NOMO-1 (cell line): Measurements from ENCODE around the gene CERS2.

Experiments
- DNase-seq, 2 experiments: peaks; one replicate each; lab custom pipeline; 2025; ENCODE audit not compliant: unreplicated experiment in 2 of 2; lab: John Stamatoyannopoulos, UW

Gene CERS2, protein sequence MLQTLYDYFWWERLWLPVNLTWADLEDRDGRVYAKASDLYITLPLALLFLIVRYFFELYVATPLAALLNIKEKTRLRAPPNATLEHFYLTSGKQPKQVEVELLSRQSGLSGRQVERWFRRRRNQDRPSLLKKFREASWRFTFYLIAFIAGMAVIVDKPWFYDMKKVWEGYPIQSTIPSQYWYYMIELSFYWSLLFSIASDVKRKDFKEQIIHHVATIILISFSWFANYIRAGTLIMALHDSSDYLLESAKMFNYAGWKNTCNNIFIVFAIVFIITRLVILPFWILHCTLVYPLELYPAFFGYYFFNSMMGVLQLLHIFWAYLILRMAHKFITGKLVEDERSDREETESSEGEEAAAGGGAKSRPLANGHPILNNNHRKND

DNA sequence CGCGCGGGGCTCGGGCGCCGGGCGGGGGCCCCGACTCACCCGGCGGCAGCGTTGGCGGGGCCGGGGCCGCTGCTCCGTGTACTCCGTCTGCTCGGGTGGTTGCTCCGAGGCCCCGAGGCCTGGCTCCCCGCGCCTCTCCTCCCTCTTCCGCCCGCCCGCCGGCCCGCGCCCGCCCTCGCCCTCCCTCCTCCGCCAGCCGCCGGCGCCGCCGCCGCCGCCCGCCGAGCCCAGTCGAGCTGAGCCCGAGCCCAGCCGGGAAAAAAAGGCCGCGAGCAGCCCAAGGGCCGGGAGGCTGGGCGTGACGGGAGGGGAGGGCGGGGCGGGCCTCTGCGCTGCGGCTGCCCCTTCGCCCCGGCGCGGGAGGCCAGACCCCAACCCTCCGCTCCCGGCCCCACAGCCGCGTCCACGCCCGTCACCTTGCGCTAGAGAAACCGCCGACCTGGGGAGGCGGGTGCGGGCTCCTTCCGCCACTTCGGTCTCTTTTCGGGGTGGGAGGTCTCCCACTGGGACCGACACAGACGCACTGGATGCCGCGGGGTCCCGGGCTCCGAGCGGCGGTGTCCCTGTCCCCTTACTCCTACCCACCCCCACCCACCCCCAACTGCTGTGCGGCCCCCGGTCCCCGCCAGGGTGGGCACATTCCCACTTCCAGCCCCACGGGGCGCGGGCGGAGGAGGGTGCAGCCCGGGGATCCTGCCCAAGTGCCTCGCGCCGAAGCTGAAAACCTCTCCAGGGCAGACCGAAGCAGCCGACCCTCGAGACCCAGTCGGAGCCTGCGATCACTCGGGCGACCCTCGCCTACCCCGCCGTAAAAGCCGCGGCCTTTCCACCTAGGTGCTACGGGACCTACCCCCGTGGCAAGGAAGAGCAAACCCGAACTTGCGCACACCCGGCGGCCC is at the start of gene CERS2:
Gene CERS2, minus strand, starts transcription at position 256 of the 899 bp plus-strand sequence. CDS start 5,745 bp downstream, outside the sequence.
- DNase-seq, result peak; percentile 55 to 72

DNA sequence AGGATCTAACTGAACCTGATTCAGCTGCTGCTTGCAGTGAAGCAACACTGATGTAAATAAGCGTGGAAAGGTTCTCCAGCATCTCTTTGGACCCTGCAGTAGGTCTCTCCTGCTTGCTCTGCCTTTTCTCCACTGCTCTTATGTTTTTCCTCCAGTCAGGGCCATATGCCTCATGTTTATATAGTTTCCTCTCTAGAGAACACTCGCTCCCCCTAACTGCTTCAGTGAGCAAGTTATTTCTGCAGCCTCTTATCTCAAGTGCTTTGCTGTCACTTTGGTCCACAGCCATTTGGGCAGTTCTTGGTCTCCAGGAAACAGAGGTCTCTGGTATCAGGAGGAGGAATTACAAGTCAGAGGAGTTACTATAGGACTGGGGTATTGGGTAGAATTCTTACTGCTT is 38.9 kb upstream of the CERS2 start:
- no peak for DNase-seq

DNA sequence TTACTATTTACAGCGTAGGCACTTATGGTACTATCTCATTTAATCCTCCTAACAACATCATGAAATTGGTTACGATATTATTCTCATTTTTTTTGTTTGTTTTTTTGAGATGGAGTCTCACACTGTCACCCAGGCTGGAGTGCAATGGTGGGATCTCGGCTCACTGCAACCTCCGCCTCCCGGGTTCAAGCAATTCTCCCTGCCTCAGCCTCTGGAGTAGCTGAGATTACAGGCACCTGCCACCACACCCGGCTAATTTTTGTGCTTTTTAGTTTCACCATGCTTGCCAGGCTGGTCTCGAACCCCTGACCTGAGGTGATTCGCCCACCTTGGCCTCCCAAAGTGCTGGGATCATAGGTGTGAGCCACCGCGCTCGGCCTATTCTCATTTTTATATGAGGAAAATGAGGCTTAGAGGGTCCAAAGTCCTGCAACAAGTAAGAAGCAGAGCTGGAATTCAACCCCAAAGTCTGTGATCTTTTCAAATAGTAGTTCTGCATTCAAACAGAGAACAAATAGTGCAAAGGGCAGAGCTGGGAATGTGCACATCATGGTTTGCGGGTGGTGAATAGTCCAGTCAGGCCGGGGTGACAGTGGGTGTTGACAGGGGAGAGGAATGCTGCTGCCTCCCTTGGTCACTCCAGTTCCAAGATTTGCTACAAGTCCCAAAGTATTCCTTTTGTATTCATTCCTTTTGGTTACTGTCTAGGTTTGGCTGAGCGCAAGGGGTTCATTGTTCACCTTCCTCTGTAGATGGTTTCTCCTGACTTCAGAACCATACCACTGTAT is 38.2 kb upstream of the CERS2 start:
- DNase-seq, result no peak

DNA sequence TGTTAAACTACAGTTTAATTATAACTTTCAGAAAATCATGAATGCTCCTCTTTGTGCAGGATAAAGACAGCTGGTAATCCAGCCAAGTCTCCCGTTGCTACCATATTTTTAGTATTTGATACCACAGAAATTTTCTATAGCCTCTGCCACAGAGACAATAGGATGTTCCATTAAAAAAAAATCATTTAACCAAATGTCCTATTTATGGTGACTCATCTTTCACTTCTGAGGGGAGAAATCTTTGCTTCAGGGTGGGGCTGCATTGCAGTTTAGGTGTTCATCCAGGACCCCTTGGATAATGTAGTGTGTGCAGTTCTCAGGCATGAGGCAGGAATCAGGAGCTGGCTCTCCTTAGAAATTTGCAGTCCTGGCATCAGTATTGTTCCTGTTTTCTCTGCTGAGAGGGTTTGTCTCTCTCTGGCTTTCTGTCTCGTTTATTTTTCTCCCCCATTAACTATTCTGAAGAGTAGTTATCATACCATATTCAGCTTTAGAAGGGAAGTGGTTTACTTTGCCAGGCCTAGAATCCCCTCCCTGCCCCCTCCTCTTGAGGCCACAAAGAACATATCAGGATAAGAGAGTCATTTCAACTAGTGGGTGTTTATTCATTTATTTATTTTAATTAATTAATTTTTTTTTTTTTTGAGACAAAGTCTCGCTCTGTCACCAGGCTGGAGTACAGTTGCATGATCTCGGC is 36.7 kb upstream of the CERS2 start:
- no peak for DNase-seq

DNA sequence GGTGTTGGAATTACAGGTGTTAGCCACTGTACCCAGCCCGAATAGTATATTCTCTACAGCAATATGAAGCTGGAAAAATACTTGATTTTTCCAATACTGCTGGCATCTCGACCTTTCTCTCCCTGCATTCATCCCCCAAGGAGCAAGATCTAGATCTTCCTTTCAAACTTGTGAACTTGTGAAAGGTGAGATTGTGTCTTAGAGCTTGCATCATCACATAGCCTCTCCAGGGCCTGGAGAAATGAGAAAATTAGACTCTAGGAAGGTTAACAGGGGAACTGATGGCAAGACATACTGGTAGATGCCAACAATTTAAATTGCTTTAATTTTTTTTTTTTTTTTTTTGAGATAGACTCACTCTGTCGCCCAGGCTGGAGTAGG is 35.7 kb upstream of the CERS2 start:
- DNase-seq, result no peak

DNA sequence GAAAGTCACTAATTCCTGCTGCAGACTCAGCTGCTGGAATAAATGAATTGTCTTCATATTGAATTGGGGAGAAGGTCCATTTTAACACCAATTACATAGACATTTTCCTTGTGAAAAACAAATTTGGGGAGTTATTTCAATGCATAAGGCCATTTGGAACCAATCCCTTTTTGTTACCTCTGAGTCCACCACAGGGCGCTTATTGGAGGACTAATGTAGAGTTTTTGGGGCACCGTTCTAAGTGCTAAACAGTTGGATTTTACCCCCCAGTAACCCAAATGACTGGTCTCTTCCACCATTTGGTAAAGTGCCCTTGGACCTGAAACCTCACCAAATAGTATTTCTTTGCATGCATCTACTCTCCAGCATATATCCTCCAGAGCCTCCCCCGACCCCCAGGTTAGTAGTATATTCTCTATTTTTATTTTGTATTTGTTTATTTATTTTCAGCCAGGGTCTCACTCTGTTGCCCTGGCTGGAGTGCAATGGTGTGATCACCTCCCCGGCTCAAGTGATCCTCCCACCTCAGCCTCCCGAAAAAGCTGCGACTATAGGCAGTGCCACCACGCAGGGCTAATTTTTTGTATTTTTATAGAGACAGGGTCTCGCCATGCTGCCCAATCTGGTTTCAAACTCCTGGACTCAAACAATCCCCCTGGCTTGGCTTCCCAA is 35.2 kb upstream of the CERS2 start:
- no peak for DNase-seq

DNA sequence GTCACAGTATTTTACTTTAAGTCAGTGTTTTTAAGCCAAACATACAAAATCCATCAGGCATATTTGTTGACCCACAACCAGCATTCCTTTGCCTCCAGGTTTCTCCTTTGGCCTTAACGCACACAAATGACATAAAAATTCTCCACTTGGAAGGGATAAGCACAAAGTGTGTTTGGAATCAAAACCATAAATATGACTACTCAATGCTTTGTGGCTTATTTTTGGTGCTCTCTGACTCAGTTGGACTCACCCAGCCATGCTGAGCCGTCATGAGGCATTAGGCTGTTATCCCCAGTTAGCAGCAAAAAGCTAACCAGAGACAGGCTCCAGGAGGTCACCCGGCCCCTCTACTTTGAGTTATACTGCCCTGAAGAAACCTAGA is 34.6 kb upstream of the CERS2 start:
- no peak for DNase-seq

DNA sequence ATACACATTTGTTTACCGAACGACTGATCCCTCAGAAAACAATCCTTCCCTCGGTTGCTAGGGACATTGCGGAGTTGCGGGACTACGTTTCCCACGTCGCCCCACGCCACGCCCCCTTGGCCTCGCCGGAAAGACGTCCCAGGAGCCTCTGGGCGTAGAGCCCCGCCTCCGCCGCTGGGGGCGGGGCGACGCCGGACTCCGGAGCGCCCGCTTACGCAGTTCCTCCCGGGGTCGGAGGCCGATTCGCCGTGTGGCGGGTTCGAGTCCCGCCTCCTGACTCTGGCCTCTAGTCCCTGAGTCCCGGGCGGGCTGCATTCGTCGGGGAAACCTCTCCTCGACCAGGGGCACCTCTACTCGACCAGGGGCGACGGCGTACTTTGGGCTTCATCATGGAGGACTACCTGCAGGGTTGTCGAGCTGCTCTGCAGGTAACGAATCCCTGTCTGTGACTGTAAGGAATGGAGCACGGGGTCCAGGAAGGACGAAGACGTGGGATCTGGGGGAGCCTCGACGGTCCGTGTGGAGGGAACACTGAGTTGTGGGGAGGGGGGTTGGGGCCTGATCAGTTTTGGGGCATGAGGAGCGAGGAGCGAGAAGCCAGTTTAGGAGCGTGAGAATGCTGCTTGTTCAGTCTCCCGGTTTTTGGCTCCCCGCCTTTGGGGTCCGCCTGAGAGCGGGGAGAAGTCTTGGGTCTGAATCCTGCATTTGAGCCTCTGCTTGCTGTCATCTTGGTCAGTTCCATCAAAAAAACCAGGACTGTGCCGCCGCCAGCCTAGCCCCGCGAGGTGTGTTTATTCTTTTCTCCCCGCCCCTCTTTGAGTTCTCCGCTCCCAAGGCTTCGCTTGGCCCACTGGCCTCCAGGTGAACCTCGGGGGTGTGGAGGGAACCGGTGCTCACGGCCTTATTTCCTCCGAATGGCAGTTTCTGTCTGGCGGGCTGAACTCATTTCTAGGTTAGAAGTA is 33.9 kb upstream of the CERS2 start, which contains the start of gene PRUNE1:
Gene PRUNE1, plus strand, starts transcription at position 206 of the 962 bp plus-strand sequence. Its CDS starts 184 bp downstream, at position 390.
- peak; percentile 92 to 95 for DNase-seq

DNA sequence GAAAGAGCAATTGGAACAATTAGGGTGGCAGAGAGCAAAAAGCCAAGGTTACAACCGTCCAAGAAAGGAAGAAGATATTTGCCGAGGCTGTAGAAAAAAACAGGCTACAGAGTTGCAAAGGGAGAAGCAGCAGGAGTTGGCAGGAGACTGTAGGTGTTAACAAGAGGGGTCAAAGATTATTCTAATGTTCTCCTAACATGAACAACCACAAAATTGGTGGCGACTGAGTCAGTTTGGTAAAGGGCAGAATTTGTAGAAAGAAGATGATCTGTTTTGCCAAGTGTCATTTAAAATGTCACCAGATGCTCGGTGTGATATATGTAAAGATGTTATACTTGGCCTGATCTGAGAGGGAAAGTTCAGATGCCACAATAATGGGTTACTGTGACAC is 33.2 kb upstream of the CERS2 start:
- DNase-seq, result no peak

DNA sequence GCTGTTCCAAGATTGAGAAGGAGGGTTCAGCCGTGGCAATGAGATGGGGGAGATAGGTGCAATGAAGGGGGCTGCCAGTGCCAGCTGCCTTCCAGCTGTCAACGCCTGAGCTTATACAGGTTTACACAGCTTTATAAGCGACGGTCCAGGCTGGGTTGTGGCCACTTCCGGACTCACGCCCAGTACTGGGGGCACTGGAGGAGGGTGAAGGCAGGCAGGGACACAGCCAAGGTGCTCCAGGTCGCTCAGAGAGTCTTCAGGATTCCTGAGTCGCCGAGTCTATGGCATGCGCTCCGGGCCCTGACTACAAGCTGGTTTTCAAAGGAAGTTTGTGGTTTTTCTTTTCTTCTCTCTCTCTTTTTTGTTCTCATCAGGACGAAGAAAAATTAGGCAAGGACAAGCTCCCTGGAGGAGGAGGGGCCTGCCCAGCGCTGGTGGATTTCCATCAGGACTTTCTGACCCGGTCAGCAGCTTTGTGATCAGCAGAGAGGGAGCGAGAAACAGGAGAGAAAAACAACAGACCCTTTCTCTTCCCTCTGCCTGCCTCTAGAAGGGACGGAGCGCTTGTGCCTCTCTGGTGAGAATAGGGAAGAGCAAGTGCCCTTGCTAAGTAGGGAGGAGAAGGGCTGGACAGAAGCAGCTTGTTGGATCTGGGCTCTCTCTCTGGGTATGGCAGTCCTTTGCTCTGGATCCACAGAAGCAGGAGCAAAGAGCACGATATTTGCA is 31.9 kb upstream of the CERS2 start, which contains the start of gene MINDY1:
Gene MINDY1, minus strand, starts transcription at position 576 of the 726 bp plus-strand sequence. CDS start 4,285 bp downstream, outside the sequence.
- DNase-seq, result peak; percentile 87 to 90

DNA sequence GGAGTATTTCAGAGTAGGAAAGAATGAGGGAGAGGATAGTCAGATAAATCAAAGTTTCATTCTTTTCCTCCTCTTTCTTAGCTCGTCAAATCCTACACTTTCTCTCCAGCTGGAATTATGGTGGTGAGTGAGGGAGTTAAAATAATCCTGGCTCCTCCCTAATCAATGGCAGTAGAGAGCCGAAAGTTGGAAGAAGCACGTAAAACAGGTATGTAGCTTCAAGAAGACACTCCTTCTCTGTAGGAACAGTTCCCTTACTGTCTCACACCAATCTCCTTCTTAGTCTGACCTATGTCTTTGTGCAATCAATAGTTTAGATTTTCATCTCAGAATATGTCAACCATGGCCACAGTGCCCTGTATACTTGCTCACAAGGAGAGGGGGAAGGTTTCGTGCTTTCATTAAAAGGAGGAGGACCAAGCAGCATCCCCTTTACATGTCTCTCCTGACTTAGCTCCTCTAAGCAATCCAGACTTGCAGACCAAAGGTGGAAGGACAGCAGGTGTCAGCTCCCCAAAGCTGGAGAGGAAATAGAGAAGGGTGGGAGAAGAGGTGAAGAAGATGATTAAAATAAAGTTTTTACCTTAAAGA is 31.2 kb upstream of the CERS2 start:
- DNase-seq, result peak in 1 of 2 experiments; percentile 10

DNA sequence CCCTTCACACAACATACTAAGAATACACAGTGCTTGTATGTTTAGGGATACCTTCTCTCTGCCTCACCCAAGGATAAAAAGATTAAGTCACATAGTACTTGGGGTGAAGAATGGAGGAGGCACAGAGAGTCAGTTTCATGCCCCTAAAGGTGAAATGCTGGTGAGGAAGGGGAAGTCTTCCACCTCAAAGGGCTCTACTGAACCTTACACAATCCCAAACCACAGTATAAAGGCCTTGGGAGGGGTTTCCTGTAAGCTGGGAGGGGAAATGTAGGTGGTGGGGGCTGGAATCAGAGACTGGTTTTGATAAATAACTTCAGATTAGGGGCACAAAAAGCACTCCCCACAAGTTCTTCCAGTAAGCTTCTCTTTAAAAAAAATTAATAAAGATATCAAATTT is 28.5 kb upstream of the CERS2 start:
- peak; percentile 38 to 67 for DNase-seq

DNA sequence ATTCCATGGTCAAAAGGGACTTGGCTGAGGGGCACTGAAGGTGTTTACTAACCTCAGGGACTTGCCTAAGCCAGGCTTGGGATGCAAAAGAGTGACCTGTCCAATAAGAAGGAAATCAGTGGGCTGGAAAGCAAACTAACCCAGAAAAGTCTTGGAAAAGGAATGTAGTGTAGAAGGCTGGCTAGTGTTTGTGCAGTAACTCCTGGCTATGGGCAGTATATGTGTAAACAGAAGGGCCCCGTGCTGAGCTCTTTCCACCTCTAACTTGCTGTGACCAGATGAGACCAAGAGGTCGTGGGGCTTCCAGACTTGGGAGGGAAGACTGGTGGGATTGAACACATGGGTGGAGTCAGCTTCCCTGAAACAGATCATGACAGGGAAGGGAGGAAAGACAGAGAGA is 28.0 kb upstream of the CERS2 start:
- no peak for DNase-seq

DNA sequence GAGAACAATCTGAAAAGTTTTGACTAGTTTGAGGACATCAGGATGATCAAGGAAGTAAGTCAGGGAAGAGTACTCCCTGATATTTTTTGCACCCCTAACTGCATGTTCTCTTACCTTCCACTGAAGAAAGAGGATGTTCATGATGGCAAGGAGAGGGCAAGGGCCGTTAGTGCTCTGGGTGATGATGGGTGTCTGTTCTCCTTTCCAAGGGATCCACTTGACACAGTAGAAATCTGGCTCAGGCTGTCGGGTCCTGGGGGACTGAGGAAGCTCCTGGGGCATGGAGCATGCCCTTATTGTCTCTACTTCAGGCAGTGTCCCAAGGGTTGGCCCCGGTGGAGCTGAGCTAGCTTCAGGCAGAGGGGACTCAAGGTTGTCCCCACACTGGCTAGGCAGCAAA is 27.4 kb upstream of the CERS2 start:
- DNase-seq, result no peak

DNA sequence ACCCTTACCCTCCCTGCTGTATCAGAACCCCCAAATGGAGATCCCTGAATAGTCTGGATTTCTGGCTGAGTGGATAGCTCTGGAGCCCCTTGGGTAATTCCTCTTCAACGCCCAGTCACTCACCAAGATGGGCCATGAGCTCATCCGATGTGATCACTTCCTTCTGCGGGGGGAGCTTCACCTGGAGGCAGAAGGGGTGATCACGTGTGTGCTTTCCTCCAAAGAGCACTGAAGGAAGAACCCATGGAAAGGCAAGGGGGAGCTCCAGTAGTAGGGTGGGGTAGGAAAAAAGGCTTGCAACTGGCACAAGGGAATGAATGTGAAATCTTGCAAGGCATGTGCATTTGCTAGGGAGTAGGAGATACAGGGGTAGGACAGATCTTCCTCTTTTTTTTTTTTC is 27.0 kb upstream of the CERS2 start:
- peak in 1 of 2 experiments; percentile 35 for DNase-seq

DNA sequence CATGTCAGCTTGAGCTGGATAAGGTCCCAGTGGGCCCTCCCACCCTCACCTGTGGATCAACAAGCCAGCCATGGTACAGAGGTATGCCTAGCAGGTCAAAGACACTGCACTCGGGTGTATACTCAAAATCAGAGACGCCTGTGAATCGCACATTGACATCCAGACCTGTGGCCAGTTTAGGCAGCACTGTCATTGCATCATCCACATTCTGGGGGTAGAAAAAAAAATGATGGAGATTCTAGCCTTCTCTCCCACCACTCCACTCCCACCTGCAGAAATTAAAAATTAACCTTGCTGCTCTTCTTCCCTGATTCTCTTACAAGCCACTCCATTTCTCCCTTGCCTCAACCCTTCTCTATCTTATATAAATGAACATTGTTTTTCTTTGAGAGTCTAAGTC is 25.8 kb upstream of the CERS2 start:
- DNase-seq, result no peak

DNA sequence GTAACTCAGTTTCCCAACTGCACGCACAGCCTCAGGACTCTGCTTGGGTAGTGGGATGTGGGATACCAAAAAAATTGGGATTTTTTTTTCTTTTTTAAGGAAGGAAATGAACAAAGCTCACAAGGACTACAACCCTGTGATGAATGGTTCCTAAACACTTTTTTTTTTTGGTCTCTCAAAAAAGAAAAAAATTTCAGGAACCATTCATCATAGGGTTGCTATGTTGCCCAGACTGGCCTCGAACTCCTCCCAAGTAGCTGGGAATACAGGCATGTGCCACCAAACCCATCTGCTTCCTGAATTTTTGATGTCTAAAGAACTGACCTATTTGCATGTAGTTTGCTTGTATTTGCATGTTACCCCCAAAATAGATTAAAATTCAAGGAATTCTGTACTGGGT is 25.3 kb upstream of the CERS2 start:
- no peak for DNase-seq
